GM19351 (cell line): Measurements from ENCODE around the gene SHISAL1.
"Not testable (repeated sequence)": the region's sequence is repeated elsewhere in the genome, so short reads cannot be mapped to it uniquely, and the experiment has no call there.

Experiments used
- ATAC-seq: cut with Tn5 transposase; IDR thresholded peaks from one replicate; pipeline ENCODE4 v1.9.1; 2021; ENCODE audit warnings: mild to moderate bottlenecking, moderate library complexity; ENCODE audit not compliant: unreplicated experiment

The SHISAL1 gene

DNA sequence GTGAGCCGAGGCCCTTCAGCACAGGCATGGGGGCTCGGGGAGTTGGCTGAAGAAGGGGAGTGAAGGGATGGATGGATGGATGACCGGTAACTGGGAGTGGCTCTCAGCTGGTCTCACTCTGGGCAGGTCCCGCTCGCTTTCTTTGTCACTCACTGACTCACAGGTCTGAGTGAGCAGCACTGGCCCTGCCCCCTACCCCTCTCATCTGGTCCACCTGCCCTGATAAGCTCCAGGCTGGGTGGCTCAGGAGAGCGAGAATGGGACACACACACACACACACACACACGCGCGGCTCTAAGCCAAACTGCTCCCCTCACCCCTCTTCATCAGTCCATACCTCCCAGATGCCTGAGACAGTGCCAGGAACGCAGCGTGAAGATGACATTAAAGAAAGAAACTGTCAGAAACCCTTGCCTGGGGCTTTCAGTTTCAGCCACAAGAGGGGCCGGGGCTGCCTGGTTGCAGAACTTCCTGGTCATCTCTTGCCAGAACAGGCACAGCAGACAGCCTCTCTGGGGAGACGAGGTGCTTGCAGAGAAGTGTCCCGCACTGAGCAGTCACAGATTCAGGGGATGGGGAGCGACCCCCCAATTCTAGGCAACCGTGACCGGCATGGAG lies 16.5 kb upstream of the SHISAL1 start:
- ATAC-seq, result peak; percentile 70

DNA sequence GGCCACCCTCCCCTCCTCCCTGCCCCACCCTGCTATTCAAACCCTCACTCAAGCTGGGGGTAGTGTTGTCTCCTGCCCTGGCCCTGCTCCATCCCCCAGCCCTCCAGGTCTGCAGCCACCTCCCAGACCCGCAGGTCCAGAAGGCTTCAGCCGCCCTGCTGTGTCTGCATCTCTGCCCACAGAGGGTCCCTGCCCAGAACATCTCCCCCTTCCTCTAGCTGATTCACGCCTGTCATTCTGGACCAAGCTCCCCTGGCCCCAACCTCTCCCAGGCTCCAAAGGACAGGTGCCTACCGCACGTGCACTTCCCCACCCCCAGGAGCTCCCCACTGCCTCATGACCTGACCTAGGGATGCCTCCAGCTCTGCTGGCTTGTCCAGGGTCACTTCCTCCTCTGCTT lies 16.0 kb upstream of the SHISAL1 start:
- peak; percentile 13 for ATAC-seq

DNA sequence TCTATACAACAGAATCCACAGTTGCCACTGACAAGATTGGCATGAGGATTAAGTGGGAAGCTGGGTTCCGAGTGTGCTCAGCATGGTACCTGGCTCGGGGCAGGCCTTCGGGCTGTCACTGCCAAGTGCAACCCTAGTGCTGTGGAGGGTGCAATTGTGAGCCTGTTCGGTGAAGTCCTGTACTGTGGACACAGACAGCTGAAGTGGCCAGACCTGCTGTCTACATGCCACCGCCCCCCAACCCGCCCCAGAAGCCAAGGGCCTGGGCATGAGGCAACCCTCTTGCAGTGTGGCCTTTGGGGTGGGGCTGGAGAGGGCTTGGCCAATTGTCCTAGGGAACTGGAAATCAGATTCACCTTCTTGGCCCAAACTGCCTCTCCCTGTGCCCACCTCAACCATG lies 15.6 kb upstream of the SHISAL1 start:
- ATAC-seq, result no peak

DNA sequence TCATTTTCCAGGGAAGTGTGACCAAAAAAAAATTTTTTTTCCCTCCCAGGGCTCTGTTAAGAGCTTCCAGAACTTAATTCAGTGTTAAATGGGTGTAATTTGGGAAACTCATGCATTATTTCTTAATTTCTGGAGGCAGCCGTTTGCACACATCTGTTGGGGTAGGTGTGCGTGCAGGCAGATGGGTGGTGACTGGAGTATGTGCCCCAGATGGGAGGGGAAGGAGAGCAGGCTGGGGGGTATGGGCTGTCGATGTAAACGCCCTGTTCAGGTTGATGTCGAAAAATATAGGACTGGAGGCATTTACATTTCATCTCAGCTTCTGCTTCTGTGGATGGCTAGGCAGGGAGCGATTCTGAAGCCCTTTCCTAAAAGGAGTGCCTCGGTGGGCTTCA lies 13.7 kb upstream of the SHISAL1 start:
- no peak for ATAC-seq

DNA sequence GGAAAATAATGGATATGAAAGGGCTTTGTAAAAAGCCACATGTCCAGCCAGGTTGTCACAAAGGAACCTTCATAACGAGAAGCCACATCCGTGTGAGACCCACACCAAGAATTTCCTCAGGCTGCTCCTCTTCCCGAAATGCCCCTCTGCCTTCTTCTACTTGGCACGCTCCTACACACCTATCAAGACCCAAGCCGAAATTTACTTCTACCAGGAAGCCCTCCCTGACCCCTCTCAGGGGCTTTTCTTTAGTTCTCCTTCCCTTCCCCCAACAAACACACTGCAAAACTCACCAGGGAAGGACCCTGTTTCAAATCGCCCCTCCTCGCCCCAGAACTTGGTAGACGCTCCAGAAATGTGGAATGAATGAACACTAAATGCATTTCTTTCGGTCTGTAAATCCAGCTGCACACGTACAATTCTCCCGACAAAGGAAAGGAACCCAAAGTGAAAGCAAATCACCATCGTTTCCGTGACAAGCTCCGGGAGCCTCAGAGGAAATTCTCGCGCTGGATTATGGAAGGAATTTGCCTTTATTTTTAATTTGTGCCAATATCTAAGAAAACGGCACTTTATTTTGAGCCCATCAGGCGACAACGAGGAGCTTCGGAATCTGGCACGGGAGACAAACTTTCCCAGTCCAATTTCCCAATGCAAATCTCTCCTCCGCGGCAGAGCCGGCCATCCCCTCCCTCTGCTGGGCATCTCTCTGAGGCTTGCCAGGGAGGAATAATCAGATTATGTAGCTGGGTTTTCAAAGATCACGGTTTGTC lies 13.2 kb upstream of the SHISAL1 start:
- ATAC-seq, result no peak

DNA sequence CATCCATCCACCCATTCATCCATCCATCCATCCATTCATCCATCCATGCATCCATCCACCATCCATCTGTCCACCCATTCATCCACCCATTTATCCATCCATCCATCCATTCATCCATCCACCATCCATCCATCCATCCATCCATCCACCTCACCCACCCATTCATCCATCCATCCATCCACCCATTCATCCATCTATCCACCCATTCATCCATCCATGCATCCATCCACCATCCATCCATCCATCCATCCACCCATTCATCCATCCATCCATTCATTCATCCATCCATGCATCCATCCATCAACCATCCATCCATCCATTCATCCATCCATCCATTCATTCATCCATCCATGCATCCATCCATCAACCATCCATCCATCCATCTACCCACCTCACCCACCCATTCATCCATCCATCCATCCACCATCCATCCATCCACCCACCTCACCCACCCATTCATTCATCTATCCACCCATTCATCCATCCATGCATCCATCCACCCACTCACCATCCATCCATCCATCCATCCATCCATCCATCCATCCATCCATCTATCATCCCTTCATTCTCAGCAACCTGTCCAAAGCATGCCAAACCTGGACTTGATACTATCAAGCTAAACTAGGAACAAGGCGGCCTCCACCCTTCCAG lies 10.5 kb upstream of the SHISAL1 start:
- ATAC-seq, result not testable (repeated sequence)

DNA sequence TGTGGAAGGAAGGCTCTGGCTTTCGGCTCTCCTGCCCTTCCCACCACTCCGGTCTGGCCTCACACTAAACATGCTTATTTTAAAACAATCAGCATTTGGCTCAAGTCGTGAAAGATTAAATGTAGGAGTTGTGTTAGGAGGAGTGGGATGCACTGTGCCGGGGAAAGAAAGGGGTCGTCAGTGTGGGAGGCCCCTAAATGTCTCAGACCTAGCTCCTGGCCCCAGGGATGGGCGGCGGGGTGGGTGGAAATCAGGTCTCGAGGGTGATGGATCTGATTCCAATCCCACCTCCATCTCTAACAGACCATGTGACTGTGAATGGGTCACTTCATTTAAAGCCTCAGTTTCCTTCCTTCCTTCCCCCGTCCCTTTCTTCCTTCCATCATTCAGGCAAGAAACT lies 6.9 kb upstream of the SHISAL1 start:
- ATAC-seq, result no peak

DNA sequence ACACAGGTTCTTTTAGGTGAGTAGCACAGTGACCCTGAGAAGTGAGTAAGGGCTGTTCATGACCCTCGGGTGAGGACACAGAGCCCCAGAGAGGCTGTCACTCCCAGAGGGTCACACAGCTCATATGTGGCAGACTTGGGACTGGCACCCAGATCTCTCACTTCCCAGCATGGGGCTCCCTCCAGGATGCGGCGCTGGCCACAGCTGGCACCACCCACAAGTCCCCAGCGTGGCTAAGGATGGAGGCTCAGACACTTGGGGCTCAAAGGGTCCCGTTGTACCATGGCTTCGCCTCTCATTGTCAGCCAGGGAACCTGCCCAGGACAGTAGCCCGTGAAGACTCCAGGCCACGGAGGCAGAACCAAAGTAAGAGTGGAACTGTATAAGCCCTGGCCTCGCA lies 6.0 kb upstream of the SHISAL1 start:
- no peak for ATAC-seq

DNA sequence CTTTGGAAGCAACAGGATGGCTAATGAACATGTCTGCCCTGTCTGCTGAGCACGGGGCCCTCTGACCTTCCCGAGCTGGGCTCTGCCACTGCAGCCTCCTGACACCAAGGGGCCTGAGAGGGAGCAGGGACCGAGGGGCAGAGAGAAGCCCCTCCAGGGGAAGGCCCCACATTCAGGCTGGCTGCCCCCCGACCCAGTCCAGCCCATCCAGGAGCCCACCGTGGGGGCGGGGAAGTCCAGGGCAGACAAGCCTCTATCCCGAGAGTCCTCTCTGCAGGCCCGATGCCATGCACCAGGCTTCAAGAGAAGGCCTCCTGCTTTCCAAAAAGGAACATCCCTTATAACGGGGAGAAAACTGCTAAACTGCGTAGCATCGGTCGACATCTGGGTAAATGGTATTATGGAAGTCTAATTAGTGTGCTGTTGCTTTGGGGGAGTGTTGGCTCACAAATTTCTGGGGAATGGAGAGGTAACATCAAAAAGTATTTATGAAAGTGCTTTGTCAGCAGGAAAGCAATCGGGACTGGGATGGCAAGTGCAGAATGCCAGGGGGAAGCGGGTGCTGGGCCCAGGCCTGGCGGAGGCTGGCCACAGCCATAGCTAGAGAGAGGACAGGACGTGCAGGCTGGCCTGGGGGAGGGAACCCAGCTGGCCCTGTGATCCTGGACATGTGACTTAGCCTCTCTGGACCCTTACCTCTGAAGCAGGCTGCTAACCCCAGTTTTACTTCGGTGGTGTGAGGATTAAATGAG lies 5.3 kb upstream of the SHISAL1 start:
- ATAC-seq, result no peak

DNA sequence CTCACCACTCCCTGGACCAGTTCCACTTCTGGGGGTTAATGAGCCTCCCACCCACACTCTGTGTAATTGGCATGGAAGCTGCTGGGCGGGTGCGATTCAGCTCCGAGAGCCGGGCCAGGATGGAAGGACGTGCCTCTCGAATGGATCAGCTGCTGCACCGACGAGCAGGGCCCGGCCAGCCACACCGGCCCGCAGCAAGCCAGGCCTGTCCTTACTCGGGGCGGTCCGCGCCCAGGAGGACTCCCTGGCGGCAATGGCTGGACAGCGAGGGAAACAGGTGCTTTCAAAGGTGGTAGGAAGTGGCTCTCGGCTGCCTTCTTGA lies 4.3 kb upstream of the SHISAL1 start:
- ATAC-seq, result no peak

DNA sequence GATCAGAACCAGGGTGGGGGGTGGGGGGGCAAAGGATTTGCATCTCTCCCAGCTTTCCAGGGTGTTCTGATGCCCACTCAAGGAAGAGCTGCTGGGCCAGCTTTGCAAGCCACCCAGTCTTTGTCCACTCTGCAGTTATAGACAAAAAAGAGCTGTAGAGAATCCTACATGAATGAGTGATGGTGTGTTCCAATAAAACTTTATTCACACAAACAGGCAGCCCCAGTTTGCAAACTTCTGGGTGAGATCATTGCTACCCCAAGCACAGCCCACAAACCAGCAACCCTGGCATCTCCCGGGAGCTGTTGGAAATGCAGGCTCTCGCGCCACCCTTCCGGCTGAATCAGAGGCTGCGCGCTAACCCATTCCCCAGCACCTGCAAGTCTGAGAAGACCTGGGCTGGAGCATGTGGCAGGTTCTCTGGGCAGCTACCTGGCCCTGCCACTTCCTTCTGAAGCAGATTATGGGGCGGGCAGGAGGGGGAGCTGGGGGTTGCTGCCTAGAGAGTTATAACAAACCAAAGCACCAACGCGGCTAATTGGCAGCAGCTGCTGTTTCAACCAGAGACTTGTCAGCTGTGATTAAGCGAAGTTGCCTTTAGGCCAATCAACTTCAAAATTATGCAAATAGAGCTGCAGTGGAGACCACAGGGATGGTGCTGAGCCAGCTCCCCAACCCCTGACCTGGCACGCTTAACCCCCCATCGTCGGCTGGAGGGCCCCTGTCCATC lies 3.8 kb upstream of the SHISAL1 start:
- ATAC-seq, result no peak

DNA sequence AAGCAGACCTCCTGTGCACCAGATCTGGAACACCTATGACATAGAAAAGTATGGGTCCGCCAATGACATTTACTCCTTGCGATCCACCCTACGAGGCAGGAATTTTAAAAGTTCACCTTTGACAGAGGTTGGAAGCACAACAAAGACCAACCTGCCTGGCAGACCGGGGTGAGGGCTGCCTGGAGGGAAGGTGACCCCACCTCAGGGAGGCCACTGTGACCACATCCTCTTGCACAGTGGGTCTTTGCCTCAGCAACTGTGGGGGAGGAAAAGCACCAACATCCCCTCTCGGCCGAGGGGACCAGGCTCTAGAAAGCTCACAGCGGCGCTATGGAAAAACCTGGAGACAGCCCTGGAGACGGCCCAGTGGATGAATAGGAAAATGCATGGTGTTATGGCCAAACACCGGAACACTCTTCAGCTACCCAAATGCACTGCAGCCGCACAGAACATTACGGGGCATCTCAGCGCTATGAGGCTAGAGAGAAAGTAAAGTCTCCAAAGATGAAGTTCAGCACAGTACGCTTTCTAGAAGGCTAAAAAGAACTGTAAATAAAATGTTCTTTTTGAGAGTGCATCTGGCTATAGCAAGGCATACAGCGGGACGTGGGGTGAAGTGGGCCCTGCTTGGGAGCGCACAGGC lies 1.8 kb upstream of the SHISAL1 start:
- no peak for ATAC-seq

DNA sequence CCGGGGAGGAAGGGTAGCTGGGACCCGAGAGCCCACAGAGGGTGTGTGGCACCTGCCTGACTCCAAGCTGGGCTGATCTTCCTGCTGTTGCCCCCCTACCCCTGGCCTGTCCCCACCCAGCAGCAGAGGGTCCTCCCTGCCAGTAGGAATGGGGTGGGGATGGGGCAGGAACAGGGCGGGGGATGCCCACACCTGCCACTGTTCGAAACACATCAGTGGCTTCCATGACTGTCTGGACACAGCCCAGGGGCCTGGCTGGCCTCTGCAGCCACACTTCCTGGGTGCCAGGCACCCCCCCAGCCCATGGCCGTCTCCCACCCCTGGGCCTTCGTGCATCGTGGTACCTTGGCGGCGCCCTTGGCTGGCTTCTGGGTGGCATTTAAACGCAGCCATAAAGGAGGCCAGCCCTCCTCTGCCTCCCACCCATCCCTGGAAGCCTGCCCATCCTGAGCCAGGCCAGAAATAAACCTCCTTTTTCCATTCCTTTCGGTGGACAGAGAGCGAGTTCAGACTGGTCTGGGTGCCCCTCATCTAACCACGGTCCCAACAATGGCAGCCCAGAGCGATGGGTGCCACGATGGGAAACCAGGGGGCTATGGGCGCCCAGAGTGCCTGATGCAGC lies 745 bp upstream of the SHISAL1 start:
- no peak for ATAC-seq

DNA sequence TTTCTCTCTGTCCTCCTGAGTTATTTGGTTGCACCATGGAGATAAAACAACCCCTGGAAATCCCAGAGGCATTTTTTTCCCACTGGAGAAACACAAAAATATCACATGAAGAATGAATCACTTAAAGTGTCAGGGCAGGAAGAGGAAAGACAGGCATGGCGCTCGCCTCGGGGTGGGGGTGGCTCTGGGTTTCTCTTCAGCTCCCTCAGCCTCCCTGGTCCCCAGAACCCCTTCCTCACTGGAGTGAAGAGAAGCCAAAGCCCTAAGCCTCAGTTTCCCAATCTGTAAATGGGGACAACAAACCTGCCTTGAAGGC lies 938 bp downstream of the SHISAL1 start:
- ATAC-seq, result no peak

DNA sequence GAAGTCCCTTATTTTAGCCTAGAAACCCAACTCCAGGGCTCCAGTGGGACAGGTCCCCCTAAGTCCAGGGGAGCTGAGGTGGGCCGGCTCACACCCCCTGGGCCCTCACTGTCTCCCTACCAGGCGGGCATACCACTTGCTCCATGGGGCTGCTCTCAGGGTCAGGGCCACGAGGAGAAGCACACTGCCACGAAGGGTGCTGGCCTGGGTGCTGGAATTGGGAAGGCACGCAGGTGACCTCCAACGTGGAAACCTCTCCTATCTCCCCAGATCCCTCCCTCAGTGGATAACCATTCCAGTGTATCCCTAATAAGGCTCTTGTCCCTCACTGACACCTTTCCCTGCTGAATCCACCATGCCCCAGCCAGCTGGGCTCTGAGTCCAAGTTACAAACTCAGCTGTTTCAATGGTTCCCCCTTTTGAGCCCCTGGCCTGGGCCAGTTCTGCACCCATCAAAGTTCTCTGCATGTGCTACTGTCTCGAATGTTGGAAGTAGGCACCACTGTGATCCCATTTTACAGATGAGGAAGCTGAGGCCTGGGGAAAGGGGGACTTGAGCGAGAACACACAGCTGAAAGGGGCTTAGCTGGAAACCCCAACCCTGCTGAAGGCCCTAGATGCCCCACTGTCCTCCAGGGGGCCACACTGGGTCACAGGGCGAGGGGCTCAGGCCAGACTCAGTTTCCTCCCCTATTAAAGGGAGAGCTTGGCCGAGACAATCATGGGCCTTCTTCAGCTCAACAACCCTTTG lies 1.5 kb downstream of the SHISAL1 start:
- no peak for ATAC-seq

DNA sequence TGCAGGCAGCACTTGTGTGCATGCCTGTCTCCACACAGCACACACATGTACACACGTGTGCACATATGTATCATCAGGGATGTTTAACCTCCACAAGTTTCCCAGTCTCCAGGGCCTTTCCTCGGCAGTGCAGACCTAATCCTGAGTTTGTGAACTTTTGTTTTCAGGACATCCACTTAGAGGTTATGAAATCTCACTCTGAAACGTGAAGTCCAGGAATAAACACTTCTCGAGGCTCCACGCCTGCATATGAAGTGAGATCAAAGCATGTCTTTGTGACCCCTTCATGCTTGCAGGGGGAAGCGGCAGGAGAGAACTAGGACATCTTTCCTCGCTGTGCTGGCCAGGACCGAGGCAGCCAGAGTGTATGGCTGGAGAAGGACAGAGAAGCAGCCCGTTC lies 3.1 kb downstream of the SHISAL1 start:
- ATAC-seq, result no peak

DNA sequence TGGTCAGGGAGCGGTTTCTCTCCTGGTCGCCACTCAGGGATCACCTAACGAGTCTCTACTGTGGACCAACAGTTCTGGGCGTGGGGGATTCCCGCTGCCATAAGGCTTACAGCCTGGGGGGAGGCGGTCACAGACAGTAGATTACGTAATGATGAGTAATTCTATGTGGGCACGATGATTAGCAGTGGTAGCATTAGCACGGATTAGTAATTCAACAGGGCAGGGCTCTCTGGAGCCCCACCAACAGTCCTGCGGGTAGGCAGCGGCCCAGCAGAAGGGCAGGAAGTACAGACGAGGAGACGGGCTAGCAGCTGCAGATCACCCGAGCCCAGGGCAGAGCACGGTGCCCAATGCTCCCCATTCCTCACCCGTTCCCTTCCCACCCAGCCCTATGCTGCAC lies 3.6 kb downstream of the SHISAL1 start:
- no peak for ATAC-seq

DNA sequence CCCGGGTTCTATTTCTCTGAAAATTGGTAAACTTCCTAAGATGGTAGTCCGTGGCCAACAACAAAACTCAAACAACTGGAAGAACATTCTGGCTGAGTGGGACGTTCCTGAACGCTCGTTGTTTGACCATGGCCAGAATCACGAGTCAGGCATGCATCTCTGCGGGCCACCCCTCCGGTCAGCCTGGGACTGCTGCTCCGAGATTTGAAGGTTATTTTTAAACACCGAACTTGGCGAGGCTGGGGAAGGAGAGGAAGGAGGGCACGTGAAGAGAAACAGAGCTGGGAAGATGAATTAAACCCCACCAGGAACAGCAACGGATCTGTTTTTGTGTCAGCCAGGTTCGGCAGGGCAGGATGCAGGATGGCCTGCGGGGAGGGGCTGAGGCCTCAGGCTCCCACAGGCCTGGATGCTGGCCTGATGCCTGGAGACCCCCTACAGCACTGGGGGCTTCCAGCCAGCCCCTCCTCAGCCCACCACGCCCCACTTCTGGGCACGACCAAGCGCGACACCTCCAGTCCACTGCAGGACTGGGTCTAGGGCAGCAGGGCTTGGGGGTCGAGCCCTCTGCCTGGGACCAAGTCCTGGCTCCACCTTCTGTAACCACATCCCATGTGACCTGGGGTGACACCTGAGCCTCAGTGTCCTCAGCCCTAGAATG lies 5.1 kb downstream of the SHISAL1 start:
- ATAC-seq, result no peak

DNA sequence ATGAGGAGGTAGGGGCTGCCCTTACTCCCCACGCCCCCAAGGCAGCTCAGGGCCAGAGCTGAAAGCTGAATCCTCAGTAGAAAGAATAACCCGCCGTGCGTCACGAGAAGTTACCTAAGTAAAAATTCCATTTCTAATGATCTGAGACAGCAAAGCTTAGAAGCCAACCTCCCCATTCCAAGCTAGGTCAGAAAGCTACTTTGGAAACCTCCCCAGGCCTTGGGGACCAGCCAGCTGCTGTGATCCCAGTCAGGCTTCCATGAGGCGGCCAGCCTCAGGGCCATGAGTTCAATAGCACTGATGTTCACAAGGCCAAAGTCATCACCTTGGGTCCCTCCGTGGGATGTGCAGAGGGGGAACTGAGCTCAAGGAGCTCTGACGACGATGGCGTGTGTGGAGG lies 6.9 kb downstream of the SHISAL1 start:
- ATAC-seq, result no peak
